ENCODE data around the gene MRPS25. TPM values are rescaled to one million over a fixed set of nuclear protein-coding genes. Genes with fewer than 3 reads are reported as not detected.
A peak's percentile ranks its signal among the peaks of the same experiment; 100 is the strongest.

The MRPS25 gene
- total and polyA plus RNA-seq, 2 experiments from 2014 or later = 30.9 to 59.9 TPM

GRCh38 chr3:15029625-15030024, 35.5 kb downstream of the MRPS25 start:
- Histone ChIP-seq H3K27ac (no peak overlapping the region), H4K20me1 (ENCODE audit: insufficient read depth, poor library complexity, severe bottlenecking) (no peaks in the 10 kb centered on the region), H3K79me2 (no peaks in the 10 kb centered on the region), H3K4me3 (no peak overlapping the region), H2AFZ (no peak overlapping the region), H3K4me2 (no peak overlapping the region), H3K4me1 (ENCODE audit: insufficient read depth) (no peaks in the 10 kb centered on the region), H3K9me2 (replicated peaks; ENCODE audit: insufficient read depth) (no peaks in the 10 kb centered on the region), H3K27me3 (no peaks in the 10 kb centered on the region), H3K9me3 (ENCODE audit: low read depth) (no peaks in the 10 kb centered on the region), H3K36me3 (replicated peaks; ENCODE audit: insufficient read depth, low read depth) (peaks cover 7% of the 10 kb centered on the region)
- TF ChIP-seq CTCF (IDR thresholded peaks at IDR 0.05; ENCODE audit: poor library complexity) (no peak), EZH2 (IDR thresholded peaks at IDR 0.05; ENCODE audit: borderline replicate concordance) (no peak), EZH2phosphoT487 (IDR thresholded peaks at IDR 0.05; ENCODE audit: low read depth, severe bottlenecking, unreplicated experiment) (no peak)
- DNase-seq (ENCODE audit: low spot score) = no peak

DNA sequence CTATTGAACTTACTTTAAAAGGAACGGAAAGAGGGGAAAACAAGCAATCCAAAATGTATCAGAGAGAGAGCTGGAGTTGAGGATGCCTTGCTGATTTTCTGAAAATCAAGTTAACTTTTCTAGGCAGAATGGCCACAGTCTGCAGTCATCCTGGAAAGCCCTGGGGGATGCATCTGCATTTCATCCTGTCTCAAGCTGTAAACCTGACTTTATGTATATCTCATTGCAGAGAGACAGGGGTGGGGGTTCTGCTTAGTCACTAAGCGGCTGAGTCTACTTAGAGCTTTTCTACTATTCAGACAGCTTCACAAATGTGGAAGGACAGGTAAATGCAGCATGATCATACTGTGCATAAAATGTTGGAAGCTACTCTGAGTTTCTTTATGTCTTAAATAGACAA, 41.4 kb downstream of the MRPS25 start:
- 72% methylated on average over 2 of the region's 2 CpGs for WGBS (ENCODE audit: low lambda C conversion rate, missing lambda C conversion rate)

GRCh38 chr3:15023249-15023648, 41.9 kb downstream of the MRPS25 start:
- H3K79me2 ChIP-seq = no peaks in the 10 kb centered on the region
- DNase-seq (ENCODE audit: low spot score) = no peak
- no peak overlapping the region for H3K4me2 ChIP-seq
- no peaks in the 10 kb centered on the region for H3K4me1 ChIP-seq (ENCODE audit: insufficient read depth)
- WGBS (ENCODE audit: low lambda C conversion rate, missing lambda C conversion rate) = 58% methylated on average over 5 of the region's 5 CpGs
- TF ChIP-seq EZH2phosphoT487 (IDR thresholded peaks at IDR 0.05; ENCODE audit: low read depth, severe bottlenecking, unreplicated experiment) (no peak), EZH2 (IDR thresholded peaks at IDR 0.05; ENCODE audit: borderline replicate concordance) (no peak), CTCF (IDR thresholded peaks at IDR 0.05; ENCODE audit: poor library complexity) (no peak)
- H3K4me3 ChIP-seq = no peak overlapping the region
- no peak overlapping the region for H2AFZ ChIP-seq
- H3K9me2 ChIP-seq (replicated peaks; ENCODE audit: insufficient read depth) = no peaks in the 10 kb centered on the region
- peaks cover 7% of the 10 kb centered on the region for H3K36me3 ChIP-seq (replicated peaks; ENCODE audit: insufficient read depth, low read depth)
- H4K20me1 ChIP-seq (ENCODE audit: insufficient read depth, poor library complexity, severe bottlenecking) = no peaks in the 10 kb centered on the region
- H3K27me3 ChIP-seq = no peaks in the 10 kb centered on the region
- no peaks in the 10 kb centered on the region for H3K9me3 ChIP-seq (ENCODE audit: low read depth)
- no peak overlapping the region for H3K27ac ChIP-seq

More for the DNA sequence above, 41.4 kb downstream of the MRPS25 start:
- DNase-seq (ENCODE audit: low spot score) = peak; percentile 15
- H2AFZ ChIP-seq = no peak overlapping the region
- H3K4me2 ChIP-seq = no peak overlapping the region
- H3K4me3 ChIP-seq = no peak overlapping the region
- no peaks in the 10 kb centered on the region for H3K27me3 ChIP-seq
- no peaks in the 10 kb centered on the region for H3K9me3 ChIP-seq (ENCODE audit: low read depth)
- H3K27ac ChIP-seq = no peak overlapping the region
- H3K36me3 ChIP-seq (replicated peaks; ENCODE audit: insufficient read depth, low read depth) = peaks cover 7% of the 10 kb centered on the region
- no peaks in the 10 kb centered on the region for H3K79me2 ChIP-seq
- H4K20me1 ChIP-seq (ENCODE audit: insufficient read depth, poor library complexity, severe bottlenecking) = no peaks in the 10 kb centered on the region
- TF ChIP-seq CTCF (IDR thresholded peaks at IDR 0.05; ENCODE audit: poor library complexity) = no peak
- TF ChIP-seq EZH2phosphoT487 (IDR thresholded peaks at IDR 0.05; ENCODE audit: low read depth, severe bottlenecking, unreplicated experiment) = no peak
- TF ChIP-seq EZH2 (IDR thresholded peaks at IDR 0.05; ENCODE audit: borderline replicate concordance) = no peak
- no peaks in the 10 kb centered on the region for H3K9me2 ChIP-seq (replicated peaks; ENCODE audit: insufficient read depth)
- H3K4me1 ChIP-seq (ENCODE audit: insufficient read depth) = no peaks in the 10 kb centered on the region

DNA sequence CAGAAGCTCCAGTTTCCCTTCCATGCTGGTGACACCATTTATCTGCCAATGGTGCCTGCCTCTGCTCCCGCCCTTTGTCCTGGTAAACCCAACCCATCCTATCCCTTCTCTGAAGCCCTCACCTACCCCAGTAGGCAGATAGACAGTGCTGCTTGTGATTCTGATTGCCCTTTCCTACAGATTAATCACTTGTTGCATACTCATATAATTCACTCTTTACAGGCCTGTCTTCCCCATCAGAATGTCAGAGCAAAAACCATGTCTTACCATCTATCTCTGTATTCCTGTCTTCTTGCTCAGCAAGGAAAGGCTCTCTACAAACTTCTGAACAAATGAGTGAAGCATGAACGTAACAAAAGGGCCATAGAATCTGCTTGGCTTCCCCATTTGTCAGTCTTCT, 47.9 kb downstream of the MRPS25 start:
- 100% methylated on average over 2 of the region's 2 CpGs for WGBS (ENCODE audit: low lambda C conversion rate, missing lambda C conversion rate)

More for the DNA sequence above, 47.9 kb downstream of the MRPS25 start:
- no peak overlapping the region for H3K4me2 ChIP-seq
- H3K27me3 ChIP-seq = no peaks in the 10 kb centered on the region
- TF ChIP-seq EZH2 (IDR thresholded peaks at IDR 0.05; ENCODE audit: borderline replicate concordance) = no peak
- no peak for TF ChIP-seq CTCF (IDR thresholded peaks at IDR 0.05; ENCODE audit: poor library complexity)
- no peak for TF ChIP-seq EZH2phosphoT487 (IDR thresholded peaks at IDR 0.05; ENCODE audit: low read depth, severe bottlenecking, unreplicated experiment)
- no peaks in the 10 kb centered on the region for H4K20me1 ChIP-seq (ENCODE audit: insufficient read depth, poor library complexity, severe bottlenecking)
- H3K9me2 ChIP-seq (replicated peaks; ENCODE audit: insufficient read depth) = no peaks in the 10 kb centered on the region
- H2AFZ ChIP-seq = no peak overlapping the region
- H3K9me3 ChIP-seq (ENCODE audit: low read depth) = no peaks in the 10 kb centered on the region
- H3K27ac ChIP-seq = no peak overlapping the region
- no peaks in the 10 kb centered on the region for H3K4me1 ChIP-seq (ENCODE audit: insufficient read depth)
- no peak for DNase-seq (ENCODE audit: low spot score)
- H3K79me2 ChIP-seq = no peaks in the 10 kb centered on the region
- peaks cover 4% of the 10 kb centered on the region for H3K36me3 ChIP-seq (replicated peaks; ENCODE audit: insufficient read depth, low read depth)
- H3K4me3 ChIP-seq = no peak overlapping the region
